Measurements from ENCODE around the gene SRSF5. TPM values are rescaled to one million over a fixed set of nuclear protein-coding genes. Genes with fewer than 3 reads are reported as not detected.

Gene SRSF5
- total and polyA plus RNA-seq, 2 of the 8 experiments (the other 6 are each of a cell fraction or from before 2014, with no cell fraction given) = 101 to 238 TPM

GRCh38 chr14:69815556-69815955 lies 48.6 kb downstream of the SRSF5 start:
- ChIA-PET CTCF (ENCODE audit: partially characterized antibody) (interaction anchor here (0.6 to 11.2 kb wide), 8 partner anchors 209 to 267 kb away, joined by 3 to 132 read pairs (median 3); no protein-coding TSS in a partner anchor), POLR2A (ENCODE audit: partially characterized antibody) (no interaction called here)
- H4K91ac ChIP-seq (replicated peaks; ENCODE audit: insufficient read length, low read length) = no peak overlapping the region
- DNase-seq (ENCODE audit: low read depth in 1 of 2, low spot score in 2 of 2) = no peak
- no peak overlapping the region for H3K14ac ChIP-seq (ENCODE audit: insufficient read length)
- no peaks in the 10 kb centered on the region for H3K79me1 ChIP-seq (ENCODE audit: low read depth, low read length)
- H3K4me2 ChIP-seq (ENCODE audit: insufficient read depth in 1 of 2, low read depth in 2 of 2, low read length in 2 of 2) = no peak overlapping the region
- no peaks in the 10 kb centered on the region for H3K27me3 ChIP-seq (replicated peaks in 1 of 4; ENCODE audit: control insufficient read depth in 3 of 4, extremely low read depth in 1 of 4, insufficient read depth in 3 of 4, low read length in 3 of 4)
- H3K9ac ChIP-seq (replicated peaks in 1 of 4; ENCODE audit: extremely low read depth in 1 of 4, low read depth in 3 of 4, low read length in 3 of 4) = no peak overlapping the region
- H3K23ac ChIP-seq (ENCODE audit: insufficient read length) = no peak overlapping the region
- no peaks in the 10 kb centered on the region for H4K20me1 ChIP-seq (replicated peaks in 1 of 2; ENCODE audit: control insufficient read depth in 1 of 2, insufficient read depth in 2 of 2, low read length in 2 of 2)
- H4K5ac ChIP-seq (ENCODE audit: insufficient read length, low read depth, low read length) = no peak overlapping the region
- no peak overlapping the region for H3K18ac ChIP-seq (ENCODE audit: extremely low read depth, low read length)
- no peak overlapping the region for H2BK120ac ChIP-seq (replicated peaks; ENCODE audit: low read depth, low read length)
- H3K9me3 ChIP-seq (ENCODE audit: insufficient read depth in 2 of 2, low read depth in 1 of 2, low read length in 1 of 2) = no peaks in the 10 kb centered on the region
- 91% methylated on average over 5 of the region's 5 CpGs; no CpG with 5 or more reads in 1 of the 2 experiments for WGBS, 2 experiments (ENCODE audit: extremely low coverage in 1 of 2, insufficient coverage in 1 of 2, insufficient read length in 1 of 2, insufficient replicate concordance in 2 of 2, low coverage in 1 of 2, low lambda C conversion rate in 2 of 2, missing lambda C conversion rate in 1 of 2)
- no peak overlapping the region for H2BK5ac ChIP-seq (ENCODE audit: low read depth, low read length)
- no peak overlapping the region for H3K4me3 ChIP-seq (ENCODE audit: extremely low read depth in 1 of 4, insufficient read depth in 2 of 4, low read depth in 3 of 4, low read length in 4 of 4)
- H2BK15ac ChIP-seq (ENCODE audit: low read length) = no peak overlapping the region
- H2AFZ ChIP-seq (ENCODE audit: low read length) = no peak overlapping the region
- no peaks in the 10 kb centered on the region; the same call in 1 of the 2 replicates for H3K23me2 ChIP-seq (ENCODE audit: low read depth, low read length)
- H3K36me3 ChIP-seq (ENCODE audit: control insufficient read depth in 2 of 4, insufficient read depth in 4 of 4, low read length in 3 of 4) = no peaks in the 10 kb centered on the region
- H3K4ac ChIP-seq (replicated peaks; ENCODE audit: insufficient read length, low read depth, low read length) = no peak overlapping the region
- H4K8ac ChIP-seq (ENCODE audit: extremely low read depth, insufficient read depth, low read length) = no peak overlapping the region
- H2BK12ac ChIP-seq (ENCODE audit: low read depth, low read length) = no peak overlapping the region
- H2AK5ac ChIP-seq (ENCODE audit: low read depth, low read length) = no peak overlapping the region
- no peaks in the 10 kb centered on the region for H3K79me2 ChIP-seq (ENCODE audit: control insufficient read depth in 1 of 2, insufficient read depth in 2 of 2, low read length in 2 of 2)
- no peak overlapping the region for H3K56ac ChIP-seq (replicated peaks; ENCODE audit: insufficient read length, low read depth, low read length)
- H2BK20ac ChIP-seq (ENCODE audit: low read length) = no peak overlapping the region
- H3K4me1 ChIP-seq (replicated peaks in 1 of 4; ENCODE audit: control insufficient read depth in 3 of 4, insufficient read depth in 4 of 4, low read length in 3 of 4) = no peaks in the 10 kb centered on the region
- H3K27ac ChIP-seq (ENCODE audit: low read depth, low read length) = no peak overlapping the region
- no peak for FAIRE-seq
- TF ChIP-seq SIX5 (IDR thresholded peaks at IDR 0.05; ENCODE audit: low read depth, low read length) (no peak), FOSL1 (IDR thresholded peaks at IDR 0.05; ENCODE audit: insufficient read depth, low read depth, low read length) (no peak), RAD21 (IDR thresholded peaks at IDR 0.05 in 1 of 2, conservative IDR thresholded peaks at IDR 0.05 in 1 of 2; ENCODE audit: low read depth in 2 of 2, low read length in 2 of 2) (no peak), ZNF274 (IDR thresholded peaks at IDR 0.05; ENCODE audit: borderline replicate concordance, extremely low read depth, low read length) (no peak), TAF7 (optimal IDR thresholded peaks at IDR 0.05; ENCODE audit: borderline replicate concordance, low read depth, low read length) (no peak), POLR2AphosphoS5 (IDR thresholded peaks at IDR 0.05; ENCODE audit: low read depth, low read length) (no peak), TBP (IDR thresholded peaks at IDR 0.05; ENCODE audit: low read depth, low read length) (no peak), BCL11A (IDR thresholded peaks at IDR 0.05; ENCODE audit: low read depth in 2 of 2, low read length in 2 of 2) (no peak), PHF8 (conservative IDR thresholded peaks at IDR 0.05; ENCODE audit: low read depth, low read length) (no peak), SIN3A (conservative IDR thresholded peaks at IDR 0.05 in 1 of 2, IDR thresholded peaks at IDR 0.05 in 1 of 2; ENCODE audit: low read depth in 1 of 2, low read length in 2 of 2) (no peak), CHD1 (IDR thresholded peaks at IDR 0.05; ENCODE audit: low read depth, low read length) (no peak), NRF1 (IDR thresholded peaks at IDR 0.05; ENCODE audit: low read depth, low read length) (no peak), CBX5 (IDR thresholded peaks at IDR 0.05; ENCODE audit: low read depth, low read length) (no peak), BACH1 (IDR thresholded peaks at IDR 0.05; ENCODE audit: low read length) (no peak), TEAD4 (IDR thresholded peaks at IDR 0.05; ENCODE audit: low read depth, low read length) (no peak)

Data from H1 (cell line).